Right lobe of liver (tissue), 4 donors: ENCODE measurements around the gene SFXN1.

Experiments used
- CTCF ChIP-seq, 4 donors: fragments of 200-600 bp in 3 of 4; fragments of 450-650 bp in 1 of 4; IDR thresholded peaks; one replicate each; pipeline versions ENCODE4 v1.5.1 to v1.8.0; 2016 to 2022; ENCODE audit warnings: antibody characterized with exemption in 4 of 4, mild to moderate bottlenecking in 2 of 4
- POLR2A ChIP-seq: fragments of 450-650 bp; IDR thresholded peaks from one replicate; pipeline ENCODE4 v1.6.1; 2017; ENCODE audit warnings: antibody characterized with exemption, mild to moderate bottlenecking
- donor health status: DM: no; HTN: no; CAD: no.
- donor health status: DM: no; HTN: no; CAD: no.
- donor health status: DM: no; HTN: yes; CAD: no.

- TF ChIP-seq CTCF (IDR thresholded peaks at IDR 0.05): no peak
- no peak for TF ChIP-seq POLR2A
Observed at GRCh38 chr5:175538576-175538975, 60.2 kb downstream of the SFXN1 start.
